Right kidney (tissue), 1 donor: Measurements from ENCODE around the gene RIPK4.

ENCODE experiments used
- DNase-seq: peaks from one replicate; pipeline ENCODE4 v3.0.0-alpha.2; 2016

RIPK4 gene

GRCh38 chr21:41754479-41754891 lies 12.4 kb downstream of the RIPK4 start:
- DNase-seq = no peak

GRCh38 chr21:41753006-41753898 lies 13.6 kb downstream of the RIPK4 start:
- DNase-seq = no peak

GRCh38 chr21:41752231-41752681 lies 14.6 kb downstream of the RIPK4 start:
- DNase-seq = peak; percentile 25

- DNase-seq = no peak
Observed at GRCh38 chr21:41751611-41752011, 15.2 kb downstream of the RIPK4 start.

- no peak for DNase-seq
Observed at GRCh38 chr21:41750532-41751151, 16.2 kb downstream of the RIPK4 start.

- DNase-seq = no peak
Observed at GRCh38 chr21:41750051-41750450, 16.8 kb downstream of the RIPK4 start.

GRCh38 chr21:41749286-41749685 lies 17.6 kb downstream of the RIPK4 start:
- no peak for DNase-seq

GRCh38 chr21:41747943-41748738 lies 18.7 kb downstream of the RIPK4 start:
- DNase-seq = no peak

- no peak for DNase-seq
Observed at GRCh38 chr21:41746744-41747006, 20.2 kb downstream of the RIPK4 start.

GRCh38 chr21:41745971-41746743 lies 20.7 kb downstream of the RIPK4 start:
- DNase-seq = no peak

GRCh38 chr21:41745026-41745820 lies 21.6 kb downstream of the RIPK4 start:
- DNase-seq = no peak

- DNase-seq = no peak
Observed at GRCh38 chr21:41744028-41744930, 22.6 kb downstream of the RIPK4 start.

- DNase-seq = no peak
Observed at GRCh38 chr21:41743321-41744027, 23.4 kb downstream of the RIPK4 start.

GRCh38 chr21:41742073-41742875 lies 24.6 kb downstream of the RIPK4 start:
- DNase-seq = no peak

GRCh38 chr21:41741253-41742072 lies 25.4 kb downstream of the RIPK4 start:
- DNase-seq = no peak

- no peak for DNase-seq
Observed at GRCh38 chr21:41740604-41741252, 26.1 kb downstream of the RIPK4 start.

GRCh38 chr21:41739936-41740335 lies 26.9 kb downstream of the RIPK4 start:
- DNase-seq = no peak
